Body of pancreas (tissue), 4 donors: Measurements from ENCODE around the gene MOB4.

ENCODE experiments used
- CTCF ChIP-seq, 7 experiments: fragments of 450-650 bp in 4 of 7; fragments of 200-600 bp in 3 of 7; sonication (generic) in 3 of 7; IDR thresholded peaks; one replicate each; pipeline ENCODE4 v1.5.1; 2016 to 2019; ENCODE audit warnings: antibody characterized with exemption in 7 of 7
- POLR2A ChIP-seq, 3 donors: fragments of 450-650 bp; IDR thresholded peaks; one replicate each; pipeline ENCODE4 v1.6.1; 2016; ENCODE audit warnings: antibody characterized with exemption in 3 of 3, mild to moderate bottlenecking in 2 of 3

GRCh38 chr2:197504512-197504911 is 11.4 kb upstream of the MOB4 start:
- no peak for TF ChIP-seq CTCF (IDR thresholded peaks at IDR 0.05)
- TF ChIP-seq POLR2A (IDR thresholded peaks at IDR 0.05), result no peak
